HG03280 (cell line): Measurements from ENCODE around the gene ELOVL4.

Source experiments
- ATAC-seq: cut with Tn5 transposase; IDR thresholded peaks from one replicate; pipeline ENCODE4 v1.9.1; 2021; ENCODE audit warnings: mild to moderate bottlenecking, moderate library complexity; ENCODE audit not compliant: unreplicated experiment

The ELOVL4 gene

GRCh38 chr6:79947191-79948186 is at the start of gene ELOVL4:
ELOVL4 (minus strand) TSS chr6:79947553; CDS start chr6:79947279, 274 bp downstream.
- ATAC-seq: peak; percentile 35

- ATAC-seq: no peak
These were observed 46.6 kb upstream of the ELOVL4 start for GRCh38 chr6:79993911-79994309.

DNA sequence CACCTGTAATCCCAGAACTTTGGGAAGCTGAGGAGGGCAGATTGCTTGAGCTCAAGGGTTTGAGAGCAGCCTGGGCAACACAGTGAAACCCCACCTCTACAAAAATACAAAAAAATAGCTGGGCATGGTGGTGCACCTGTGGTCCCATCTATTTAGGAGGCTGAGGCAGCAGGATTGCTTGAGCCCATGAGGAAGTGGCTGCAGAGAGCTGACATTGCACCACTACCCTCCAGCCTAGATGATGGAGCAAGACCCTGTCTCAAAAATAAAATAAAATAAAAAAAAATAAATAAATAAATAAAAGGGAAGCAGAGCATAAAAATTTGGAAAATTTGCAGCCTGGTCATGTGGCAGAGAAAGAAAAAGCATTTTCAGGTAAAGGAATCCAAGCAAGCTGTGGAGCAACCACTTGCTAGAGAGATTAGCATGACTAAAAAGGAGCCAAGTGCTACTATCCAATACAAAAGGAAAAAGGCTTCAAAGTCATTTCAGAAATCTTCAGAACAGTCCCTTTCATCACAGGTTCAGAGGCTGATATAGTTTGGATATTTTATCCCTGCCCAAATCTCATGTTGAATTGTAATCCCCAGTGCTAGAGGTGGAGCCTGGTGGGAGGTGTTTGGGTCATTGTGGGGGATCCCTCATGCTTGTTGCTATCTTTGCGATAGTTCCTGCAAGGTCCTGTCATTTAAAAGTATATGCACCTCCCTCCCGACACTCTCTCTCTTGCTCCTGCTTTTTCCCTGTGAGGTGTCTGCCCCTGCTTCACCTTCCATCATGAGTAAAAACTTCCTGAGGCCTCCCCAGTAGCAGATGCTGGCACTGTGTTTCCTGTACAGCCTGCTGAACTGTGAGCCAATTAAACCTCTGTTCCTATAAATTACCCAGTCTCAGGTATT is 45.9 kb upstream of the ELOVL4 start:
- no peak for ATAC-seq

DNA sequence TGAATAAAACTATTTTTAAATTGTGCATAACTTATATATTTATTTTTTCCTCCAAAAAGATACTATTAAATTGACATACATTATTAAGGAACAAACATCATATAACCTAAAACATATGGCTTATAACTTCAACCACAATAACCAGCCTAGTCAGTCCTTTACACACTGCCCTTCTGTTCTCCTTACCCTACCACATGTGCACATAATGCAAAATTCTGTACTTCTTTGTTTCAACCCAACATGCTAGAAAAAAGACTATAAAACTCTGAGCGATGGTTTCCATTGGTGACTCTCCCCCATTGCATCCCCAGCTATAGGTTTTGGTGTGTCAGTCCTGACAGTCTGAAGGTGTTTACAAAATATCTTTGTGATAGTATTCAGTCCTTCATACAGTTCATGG is 42.3 kb upstream of the ELOVL4 start:
- ATAC-seq: no peak

- ATAC-seq: no peak
These were observed 37.8 kb upstream of the ELOVL4 start for GRCh38 chr6:79985128-79985527.

DNA sequence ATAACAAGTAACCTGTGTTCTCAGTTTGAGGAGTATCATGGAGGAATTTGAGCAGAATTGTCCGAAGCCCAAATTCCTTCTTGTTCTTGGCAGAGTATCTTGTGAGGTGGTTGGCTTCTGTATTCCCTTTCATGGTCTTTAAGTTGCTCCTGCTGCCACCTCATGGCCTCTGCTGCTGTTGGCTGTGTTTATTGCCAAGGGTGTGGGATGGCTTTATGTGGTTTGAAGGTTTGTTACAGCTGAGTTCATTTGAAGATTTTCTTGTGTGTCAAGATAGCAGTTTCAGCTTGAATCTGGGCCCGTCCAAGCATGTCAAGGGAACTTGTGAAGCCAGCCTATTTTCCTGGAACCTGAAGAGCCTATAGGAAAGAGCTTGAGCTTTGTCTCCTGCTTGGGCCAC is 36.9 kb upstream of the ELOVL4 start:
- no peak for ATAC-seq

- no peak for ATAC-seq
These were observed 34.3 kb upstream of the ELOVL4 start for GRCh38 chr6:79981652-79982051.

GRCh38 chr6:79971193-79971592 is 23.8 kb upstream of the ELOVL4 start:
- ATAC-seq: no peak

GRCh38 chr6:79969784-79970183 is 22.4 kb upstream of the ELOVL4 start:
- ATAC-seq: no peak

DNA sequence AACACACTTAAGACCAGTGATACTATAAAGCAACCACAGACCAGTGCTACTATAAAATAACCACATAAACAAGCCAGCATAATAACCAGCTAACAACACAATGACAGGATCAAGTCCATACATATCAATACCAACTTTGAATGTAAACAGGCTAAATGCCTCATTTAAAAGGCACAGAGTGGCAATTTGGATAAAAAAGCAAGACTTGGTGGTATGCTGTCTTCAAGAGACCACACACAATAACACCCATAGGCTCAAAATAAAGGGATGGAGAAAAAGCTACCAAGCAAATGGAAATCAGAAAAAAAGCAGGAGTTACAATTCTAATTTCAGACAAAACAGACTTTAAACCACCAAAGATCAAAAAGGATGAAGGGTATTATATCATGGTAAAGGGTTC is 19.8 kb upstream of the ELOVL4 start:
- no peak for ATAC-seq

DNA sequence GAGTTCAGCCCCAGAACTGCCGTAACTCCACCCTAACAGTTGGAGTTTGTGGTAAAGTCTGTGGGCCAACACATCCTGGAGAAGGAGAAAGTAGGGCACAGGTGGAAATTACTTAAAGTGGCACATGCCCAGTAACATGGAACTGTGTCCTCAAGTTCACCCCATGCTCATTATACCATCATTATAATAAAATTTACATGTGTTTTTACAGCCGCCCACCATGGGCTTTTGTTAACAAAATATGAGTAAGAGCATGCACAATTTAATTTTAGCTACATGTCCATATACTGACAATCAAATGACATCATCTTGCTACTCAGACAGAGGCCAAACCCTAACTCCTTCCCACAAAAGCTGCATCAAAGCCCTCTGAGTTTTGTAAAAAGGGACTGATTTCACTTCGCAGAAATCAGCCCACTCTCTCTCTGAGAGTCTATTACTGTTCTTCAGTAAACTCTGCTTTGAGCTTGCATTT is 17.3 kb upstream of the ELOVL4 start:
- ATAC-seq: no peak

DNA sequence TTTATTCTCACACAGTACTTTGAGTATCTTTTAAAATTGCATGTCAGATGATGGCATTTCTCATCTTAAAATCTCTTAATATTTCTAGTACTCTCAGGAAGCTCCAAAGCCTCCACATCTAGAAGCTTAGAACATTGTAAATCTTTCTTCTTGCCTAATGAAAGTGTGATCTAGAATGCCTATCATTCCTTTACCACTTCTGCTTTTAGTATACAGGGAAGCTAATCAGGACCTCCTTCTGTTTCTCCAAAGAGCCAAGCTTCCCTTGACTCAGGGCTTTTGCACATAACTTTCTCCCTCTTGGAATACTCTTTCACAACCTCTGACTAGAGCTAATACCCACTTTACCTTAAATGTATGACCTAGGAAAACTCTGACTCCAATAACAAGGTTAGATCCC is 7.5 kb upstream of the ELOVL4 start:
- ATAC-seq: no peak

GRCh38 chr6:79949233-79949632 is 1.9 kb upstream of the ELOVL4 start:
- peak; percentile 58 for ATAC-seq

DNA sequence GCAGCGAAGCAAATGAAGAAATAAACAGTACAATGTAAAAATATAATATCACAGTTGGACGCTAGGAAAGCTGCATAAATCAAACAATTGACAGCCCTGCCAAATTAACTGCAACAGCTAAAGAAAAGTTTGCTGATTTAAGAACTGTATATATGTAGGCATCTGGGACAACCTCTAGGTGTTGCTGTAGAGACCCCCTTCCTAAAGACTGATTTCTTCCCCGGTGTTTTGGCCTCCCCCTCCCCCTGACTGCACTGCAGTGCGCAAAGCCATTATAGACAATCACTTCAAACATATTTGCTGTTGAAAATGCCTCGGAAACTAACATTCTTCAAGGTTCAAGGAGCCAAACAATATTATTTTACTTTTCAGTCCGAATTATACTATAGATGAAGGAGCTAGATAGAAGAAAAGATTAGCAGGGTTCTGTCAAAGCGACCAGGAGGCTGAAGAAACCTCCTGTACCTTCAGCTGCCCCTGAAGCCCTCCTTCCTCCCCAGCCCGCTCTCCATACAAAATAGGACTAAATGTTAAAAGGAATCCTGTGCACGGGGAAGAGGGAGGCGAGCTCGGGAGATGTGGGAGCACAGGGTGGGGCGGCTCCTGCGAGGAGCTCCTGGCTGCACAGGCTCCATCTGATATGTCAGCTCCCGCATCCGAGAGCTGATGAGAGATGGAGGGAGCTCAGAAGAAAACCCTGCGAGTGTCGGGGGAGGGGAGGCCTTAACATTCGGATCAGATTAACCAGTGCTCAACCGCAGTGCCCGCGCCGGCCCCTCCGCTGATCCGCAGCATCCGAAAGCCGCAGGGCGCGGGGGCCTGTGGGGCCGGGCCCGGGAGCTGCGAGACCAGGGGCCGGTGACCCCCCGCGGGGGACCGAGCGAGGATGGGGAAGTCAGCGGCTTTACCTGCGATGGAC is 822 bp downstream of the ELOVL4 start:
- ATAC-seq: peak; percentile 13

DNA sequence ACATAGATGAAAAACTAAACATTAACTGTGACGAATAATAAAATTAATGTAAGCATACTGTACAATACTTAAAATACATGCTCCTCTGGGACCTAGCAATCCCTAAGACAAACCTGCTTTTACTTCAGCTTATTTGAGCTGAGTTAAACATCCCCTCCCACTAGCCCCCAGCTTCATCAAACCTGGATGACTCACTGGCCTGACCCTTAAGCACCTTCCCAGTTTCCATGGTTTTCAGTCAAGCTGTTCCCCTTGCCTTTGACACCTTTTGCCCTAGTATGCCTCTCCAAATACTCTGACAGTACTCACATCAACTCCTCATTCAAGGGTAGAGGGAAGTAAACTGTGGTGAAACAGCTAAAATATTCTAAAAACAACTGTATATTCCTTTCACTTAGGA is 4.2 kb downstream of the ELOVL4 start:
- no peak for ATAC-seq

DNA sequence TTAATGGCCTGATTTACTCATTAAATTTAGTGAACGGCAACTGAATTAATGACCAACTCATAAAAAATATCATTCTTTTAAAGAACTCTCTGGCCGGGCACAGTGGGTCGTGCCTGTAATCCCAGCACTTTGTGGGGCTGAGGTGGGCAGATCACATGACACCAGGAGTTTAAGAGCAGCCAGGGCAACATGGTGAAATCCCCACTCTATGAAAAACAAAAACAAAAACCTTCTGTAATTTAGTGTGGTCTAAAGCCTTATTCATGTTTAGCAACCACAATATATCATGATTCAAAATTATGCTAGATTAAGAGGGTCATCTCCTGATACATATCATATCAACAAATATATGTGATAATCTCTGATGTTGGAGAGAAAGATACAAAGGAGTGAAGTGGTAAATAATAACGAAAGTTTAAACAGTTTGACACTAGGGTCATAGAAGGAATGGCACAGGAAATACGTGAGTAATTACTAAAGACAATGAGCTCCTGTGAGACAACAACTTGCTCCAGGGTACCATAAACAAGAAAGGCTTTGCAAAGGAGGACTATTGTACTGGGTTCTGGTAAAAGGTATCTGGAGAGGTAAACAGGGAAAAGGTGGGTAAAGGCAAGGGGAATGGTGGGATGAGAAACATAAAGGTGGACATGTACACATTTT is 5.7 kb downstream of the ELOVL4 start:
- no peak for ATAC-seq

GRCh38 chr6:79928478-79928998 is 18.8 kb downstream of the ELOVL4 start:
- ATAC-seq: no peak

DNA sequence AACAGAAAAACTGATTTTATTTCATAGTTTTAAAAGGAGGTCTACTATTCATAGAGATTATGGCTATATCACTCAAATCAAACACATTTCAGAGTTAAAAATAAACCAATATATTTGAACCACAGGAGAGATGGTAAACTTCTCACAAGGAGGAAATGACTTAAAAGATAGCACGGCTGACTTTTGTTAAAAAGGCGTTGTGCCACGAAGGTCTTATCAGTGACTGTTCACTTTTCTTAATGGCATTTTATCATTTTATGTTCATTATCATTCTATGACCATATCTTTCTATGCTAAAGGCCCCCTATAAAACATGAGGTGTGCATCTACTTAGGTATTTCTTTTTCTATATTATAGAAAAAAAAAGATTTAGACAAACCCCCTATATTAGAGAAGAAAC is 19.6 kb downstream of the ELOVL4 start:
- no peak for ATAC-seq

DNA sequence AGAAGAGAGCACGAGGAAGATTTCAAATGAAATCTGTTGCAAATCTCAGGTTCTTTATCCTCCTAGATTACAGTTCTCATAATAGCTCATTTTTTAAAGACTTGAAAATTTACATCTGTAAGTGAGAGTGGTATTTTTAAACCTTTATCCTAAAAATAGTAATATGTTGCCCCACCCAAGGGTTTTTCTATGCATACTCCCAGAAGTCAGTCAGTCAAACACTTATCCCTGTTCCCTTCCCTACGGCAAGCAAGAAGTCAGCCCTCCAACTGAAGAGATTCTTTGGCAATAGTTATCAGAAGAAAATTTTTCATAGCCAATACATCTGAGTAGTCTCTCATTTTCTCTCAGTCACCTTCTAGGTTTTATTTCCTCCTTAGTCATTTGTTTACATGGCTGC is 24.1 kb downstream of the ELOVL4 start:
- ATAC-seq: no peak

DNA sequence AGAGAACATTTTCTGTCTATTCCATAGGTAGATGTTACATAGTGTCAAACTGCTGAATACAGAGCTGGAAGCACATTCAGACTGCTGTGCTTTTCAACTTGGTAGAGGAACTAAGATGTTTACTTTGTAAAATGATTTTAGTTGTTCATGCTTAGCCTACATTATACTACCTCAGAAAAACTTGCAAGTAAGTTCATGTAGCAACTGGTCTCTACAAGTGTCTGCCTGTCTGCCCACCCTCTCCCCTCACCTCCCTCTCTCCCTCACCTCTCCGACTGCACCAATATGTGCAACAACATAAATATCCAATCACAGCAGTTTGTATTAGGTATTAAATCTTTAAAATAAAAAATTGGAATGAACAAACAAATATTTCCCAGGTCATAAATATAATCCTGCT is 25.3 kb downstream of the ELOVL4 start:
- ATAC-seq: no peak
